Stimulated activated CD8-positive, alpha-beta memory T cell treated with anti-CD3 and anti-CD28 coated beads, Interleukin-4, amount 100 ng/mL, for 4 hours (primary cell): Measurements from ENCODE around the gene RASGRP3.

Experiments used
- DNase-seq, 2 donors: peaks; one replicate each; pipeline ENCODE4 v3.0.0-alpha.2; 2020; ENCODE audit warnings: low read depth in 2 of 2, low spot score in 1 of 2

RASGRP3 gene

GRCh38 chr2:33518929-33519328 lies 42.5 kb downstream of the RASGRP3 start:
- DNase-seq = no peak

GRCh38 chr2:33521791-33522281 lies 45.4 kb downstream of the RASGRP3 start:
- no peak for DNase-seq

GRCh38 chr2:33522576-33522975 lies 46.1 kb downstream of the RASGRP3 start:
- no peak for DNase-seq

GRCh38 chr2:33525666-33526065 lies 49.2 kb downstream of the RASGRP3 start:
- DNase-seq = no peak

GRCh38 chr2:33526132-33526531 lies 49.7 kb downstream of the RASGRP3 start:
- no peak for DNase-seq

GRCh38 chr2:33526921-33527320 lies 50.5 kb downstream of the RASGRP3 start:
- DNase-seq = no peak

GRCh38 chr2:33528441-33528950 lies 52.0 kb downstream of the RASGRP3 start:
- DNase-seq = no peak

- DNase-seq = no peak
Measured at GRCh38 chr2:33529771-33530481, 53.5 kb downstream of the RASGRP3 start.

GRCh38 chr2:33530690-33531548 lies 54.5 kb downstream of the RASGRP3 start:
- DNase-seq = no peak

GRCh38 chr2:33531549-33532059 lies 55.2 kb downstream of the RASGRP3 start:
- no peak for DNase-seq

- no peak for DNase-seq
Measured at GRCh38 chr2:33532146-33532545, 55.7 kb downstream of the RASGRP3 start.

GRCh38 chr2:33532966-33533365 lies 56.5 kb downstream of the RASGRP3 start:
- DNase-seq = no peak

- no peak for DNase-seq
Measured at GRCh38 chr2:33535421-33535820, 59.0 kb downstream of the RASGRP3 start.

GRCh38 chr2:33541243-33541642 lies 64.8 kb downstream of the RASGRP3 start:
- no peak for DNase-seq

- DNase-seq = no peak
Measured at GRCh38 chr2:33550206-33550605, 73.8 kb downstream of the RASGRP3 start.

GRCh38 chr2:33552758-33553461 lies 76.5 kb downstream of the RASGRP3 start:
- no peak for DNase-seq

GRCh38 chr2:33555681-33556080 lies 79.2 kb downstream of the RASGRP3 start:
- no peak for DNase-seq

- no peak for DNase-seq
Measured at GRCh38 chr2:33559328-33559727, 82.9 kb downstream of the RASGRP3 start.

GRCh38 chr2:33560017-33560416 lies 83.6 kb downstream of the RASGRP3 start:
- DNase-seq = no peak

- no peak for DNase-seq
Measured at GRCh38 chr2:33561872-33562271, 85.4 kb downstream of the RASGRP3 start.

GRCh38 chr2:33570681-33571080 lies 94.2 kb downstream of the RASGRP3 start:
- no peak for DNase-seq
